HuH-7 (cell line): ENCODE results near the gene DMBX1.

Source experiments
- DNase-seq: peaks from one replicate; pipeline ENCODE4 v3.0.0; 2011; ENCODE audit warnings: low spot score

DMBX1 gene

DNA sequence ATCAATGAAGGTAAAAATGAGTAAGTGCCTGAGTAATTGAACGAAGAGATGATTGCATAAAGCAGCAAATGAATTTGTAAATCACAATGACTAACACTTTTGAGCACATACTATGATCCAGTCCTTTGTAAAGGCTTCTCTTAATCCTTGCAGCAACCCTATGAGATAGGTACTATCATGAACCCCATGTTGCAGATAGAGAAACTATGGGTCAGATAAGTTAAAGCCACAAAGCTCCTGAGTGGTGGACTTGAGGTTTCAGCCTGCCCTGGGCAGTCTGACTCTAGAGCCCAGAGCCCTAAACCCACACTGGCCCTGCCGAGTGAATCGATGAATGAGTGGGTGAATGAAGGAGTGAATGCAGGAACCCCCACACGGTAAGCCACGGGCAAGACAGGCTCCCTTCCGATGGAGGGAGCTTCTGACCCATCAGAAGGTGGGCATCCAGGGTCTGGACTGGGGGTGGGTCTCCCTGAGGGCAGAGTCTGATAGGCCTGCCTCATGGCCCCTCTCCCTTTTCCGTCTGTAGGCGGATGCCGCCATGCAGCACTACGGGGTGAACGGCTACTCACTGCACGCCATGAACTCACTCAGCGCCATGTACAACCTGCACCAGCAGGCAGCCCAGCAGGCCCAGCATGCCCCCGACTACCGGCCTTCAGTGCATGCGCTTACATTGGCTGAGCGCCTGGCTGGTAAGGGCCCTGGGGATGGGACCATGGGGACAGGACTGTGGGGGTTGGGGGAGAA lies 17.0 kb downstream of the DMBX1 start:
- no peak for DNase-seq

DNA sequence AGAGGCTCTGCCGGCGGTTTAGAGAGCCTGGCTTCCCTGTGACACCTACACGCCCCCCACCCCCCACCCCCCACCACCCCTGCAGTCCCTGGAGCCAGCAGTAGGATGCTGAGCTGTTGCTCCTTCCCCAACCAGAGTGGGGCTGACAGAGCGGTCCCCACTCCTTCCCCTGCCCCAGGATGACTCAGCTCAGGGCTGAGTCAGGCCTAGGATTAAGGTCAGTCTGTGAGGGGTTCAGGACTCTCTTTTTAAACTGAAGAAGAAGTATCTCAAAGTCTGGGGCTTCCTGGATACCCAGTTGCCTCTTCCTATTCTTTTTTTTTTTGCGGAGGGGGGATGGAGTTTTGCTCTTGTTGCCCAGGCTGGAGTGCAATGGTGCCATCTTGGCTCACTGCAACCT lies 19.1 kb downstream of the DMBX1 start:
- DNase-seq, result no peak

DNA sequence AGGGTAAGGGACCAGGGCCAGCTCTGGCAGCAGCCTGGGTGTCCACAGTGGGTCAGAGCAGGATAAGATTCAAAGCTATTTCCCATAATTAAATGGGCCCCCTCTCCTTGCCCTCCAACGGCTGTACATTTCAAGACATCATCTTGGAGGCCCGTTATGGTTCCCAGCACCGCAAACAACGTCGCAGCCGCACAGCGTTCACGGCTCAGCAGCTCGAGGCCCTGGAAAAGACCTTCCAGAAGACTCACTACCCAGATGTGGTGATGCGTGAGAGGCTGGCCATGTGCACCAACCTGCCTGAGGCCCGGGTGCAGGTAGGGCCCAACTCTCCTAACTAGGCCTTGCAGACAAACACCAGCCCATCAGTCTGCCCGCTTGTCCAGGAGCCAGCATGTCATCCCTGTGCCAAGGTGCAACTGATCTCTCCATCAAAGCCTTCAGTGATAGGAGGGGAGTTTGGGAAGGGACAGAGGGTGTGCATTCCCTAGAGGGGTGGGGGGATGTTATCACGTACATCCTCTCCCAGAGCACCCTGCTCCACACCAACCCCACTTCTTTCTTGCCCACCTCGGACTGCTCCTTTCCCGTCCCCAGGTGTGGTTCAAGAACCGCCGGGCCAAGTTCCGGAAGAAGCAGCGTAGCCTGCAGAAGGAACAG lies 20.8 kb downstream of the DMBX1 start:
- no peak for DNase-seq

DNA sequence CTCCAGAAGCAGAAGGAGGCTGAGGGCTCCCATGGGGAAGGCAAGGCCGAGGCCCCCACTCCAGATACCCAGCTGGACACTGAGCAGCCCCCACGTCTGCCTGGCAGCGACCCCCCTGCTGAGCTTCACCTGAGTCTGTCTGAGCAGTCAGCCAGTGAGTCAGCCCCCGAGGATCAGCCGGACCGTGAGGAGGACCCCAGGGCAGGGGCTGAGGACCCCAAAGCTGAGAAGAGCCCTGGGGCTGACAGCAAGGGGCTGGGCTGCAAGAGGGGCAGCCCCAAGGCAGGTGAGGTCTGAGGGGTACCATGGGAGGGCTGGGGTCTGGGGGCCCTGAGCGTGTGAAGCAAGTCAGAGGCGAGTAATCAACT lies 21.3 kb downstream of the DMBX1 start:
- DNase-seq, result no peak

DNA sequence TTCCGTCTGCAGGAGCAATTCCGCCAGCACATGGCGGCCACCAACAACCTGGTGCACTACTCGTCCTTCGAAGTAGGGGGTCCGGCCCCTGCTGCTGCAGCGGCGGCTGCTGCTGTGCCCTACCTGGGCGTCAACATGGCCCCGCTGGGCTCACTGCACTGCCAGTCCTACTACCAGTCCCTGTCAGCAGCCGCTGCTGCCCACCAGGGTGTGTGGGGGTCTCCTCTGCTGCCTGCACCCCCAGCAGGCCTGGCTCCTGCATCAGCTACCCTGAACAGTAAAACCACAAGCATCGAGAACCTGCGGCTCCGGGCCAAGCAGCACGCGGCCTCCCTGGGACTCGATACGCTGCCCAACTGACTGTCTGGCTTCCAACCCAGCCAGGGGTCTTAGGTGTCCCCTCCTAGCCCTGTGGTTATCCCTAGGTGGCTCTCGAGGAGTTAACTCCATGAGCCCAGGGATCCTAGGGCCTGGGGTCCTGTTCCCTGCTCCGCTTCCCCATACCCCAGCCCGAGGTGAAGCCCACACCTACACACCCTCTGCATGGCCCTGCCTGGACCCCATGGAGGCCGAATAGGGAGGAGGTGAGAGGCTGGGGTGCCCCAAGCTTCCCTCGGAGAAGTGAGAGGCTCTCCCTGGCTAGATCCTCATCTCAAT lies 22.6 kb downstream of the DMBX1 start:
- no peak for DNase-seq

DNA sequence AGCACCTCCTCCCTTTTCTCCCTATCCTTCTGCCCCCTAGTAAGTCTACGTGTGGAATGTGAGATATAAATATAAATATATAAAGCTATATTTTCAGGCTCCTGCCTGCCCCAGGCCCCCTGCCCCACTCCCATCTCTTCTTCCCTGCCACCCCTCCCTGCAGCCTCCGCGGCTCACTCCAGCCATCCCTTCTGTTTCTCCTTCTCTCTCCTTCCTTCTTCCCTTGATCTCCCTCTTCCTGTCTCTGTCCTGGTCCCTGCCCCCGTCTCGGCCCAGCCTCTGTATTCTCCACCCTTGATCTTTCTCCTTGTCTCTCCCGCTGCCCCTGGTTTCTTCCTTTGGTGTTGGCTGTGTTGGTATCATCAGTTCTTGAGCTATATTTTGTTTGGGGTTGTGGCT lies 23.2 kb downstream of the DMBX1 start:
- no peak for DNase-seq

DNA sequence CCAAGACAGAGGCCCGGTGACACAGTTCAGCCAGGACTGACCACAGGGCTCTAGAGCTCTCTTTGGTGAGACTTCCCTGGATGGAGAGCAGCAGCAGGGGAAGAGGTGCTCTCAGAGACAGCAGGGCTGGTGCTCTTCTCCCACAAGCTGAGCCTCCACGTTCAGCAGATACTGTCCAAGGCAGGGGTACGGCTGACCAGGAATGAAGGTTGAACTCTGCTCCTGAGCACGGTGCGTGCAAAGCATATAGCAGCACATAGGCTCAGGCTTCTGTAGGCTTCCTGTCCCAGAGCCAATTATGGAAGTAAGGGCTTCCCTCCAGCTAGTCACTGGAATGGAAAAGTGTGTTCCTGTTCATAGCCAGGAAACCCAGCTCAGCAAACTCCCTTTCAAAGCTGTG lies 23.9 kb downstream of the DMBX1 start:
- no peak for DNase-seq

DNA sequence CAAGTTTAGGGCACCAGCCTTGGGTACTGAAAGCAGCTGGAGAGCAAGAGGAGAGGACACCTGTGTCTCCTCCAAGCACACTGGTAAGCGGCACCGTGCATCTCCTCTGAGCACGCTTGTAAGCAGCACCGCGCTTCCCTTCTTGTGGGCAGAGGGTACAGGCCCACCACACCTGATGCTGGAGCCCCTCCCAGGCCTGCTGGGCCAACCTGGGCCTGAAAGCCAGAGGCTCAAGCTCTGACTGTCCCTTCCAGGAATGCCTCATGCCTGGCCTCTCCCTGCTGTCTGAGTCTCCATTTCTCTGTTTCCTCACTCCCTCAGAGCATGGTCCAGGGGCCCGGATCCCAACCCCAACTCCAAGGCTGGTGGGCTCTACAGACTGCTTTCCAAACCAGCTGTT lies 25.9 kb downstream of the DMBX1 start:
- DNase-seq, result no peak

DNA sequence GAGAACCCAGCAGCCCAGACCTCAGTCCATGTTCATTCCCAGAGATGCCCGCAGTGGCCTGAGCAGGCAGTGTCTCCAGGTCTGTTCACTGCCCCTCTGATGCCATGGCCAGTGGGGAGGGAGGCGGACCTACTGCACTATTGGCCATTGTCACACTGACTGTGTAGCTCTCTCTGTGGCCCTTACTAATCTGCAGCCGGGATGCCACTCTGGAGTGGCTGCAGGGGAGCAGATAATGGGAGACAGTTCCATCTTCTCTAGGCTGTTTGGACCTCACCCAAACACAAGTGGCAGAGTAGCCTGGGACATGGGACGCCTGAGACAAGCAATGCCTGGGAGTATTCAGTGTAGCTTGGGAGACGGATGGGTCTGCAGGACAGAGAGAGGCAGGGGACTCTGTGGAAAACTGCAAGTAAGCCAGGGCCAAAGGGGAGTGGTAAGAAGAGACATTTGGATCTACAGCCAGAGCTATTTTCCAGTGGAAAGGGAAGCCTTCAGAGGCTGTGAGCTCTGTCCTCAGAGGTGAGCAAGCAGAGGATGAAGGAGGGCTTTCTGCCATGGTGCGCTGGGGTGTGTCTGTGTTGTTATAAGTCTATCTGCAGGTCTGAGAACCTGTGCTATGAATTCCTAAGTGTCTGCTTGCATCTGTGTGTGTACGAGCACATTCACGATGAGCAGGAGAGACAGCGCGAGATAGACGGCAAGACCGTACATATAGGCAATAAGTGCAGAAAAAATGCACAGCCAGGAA lies 26.7 kb downstream of the DMBX1 start:
- no peak for DNase-seq

DNA sequence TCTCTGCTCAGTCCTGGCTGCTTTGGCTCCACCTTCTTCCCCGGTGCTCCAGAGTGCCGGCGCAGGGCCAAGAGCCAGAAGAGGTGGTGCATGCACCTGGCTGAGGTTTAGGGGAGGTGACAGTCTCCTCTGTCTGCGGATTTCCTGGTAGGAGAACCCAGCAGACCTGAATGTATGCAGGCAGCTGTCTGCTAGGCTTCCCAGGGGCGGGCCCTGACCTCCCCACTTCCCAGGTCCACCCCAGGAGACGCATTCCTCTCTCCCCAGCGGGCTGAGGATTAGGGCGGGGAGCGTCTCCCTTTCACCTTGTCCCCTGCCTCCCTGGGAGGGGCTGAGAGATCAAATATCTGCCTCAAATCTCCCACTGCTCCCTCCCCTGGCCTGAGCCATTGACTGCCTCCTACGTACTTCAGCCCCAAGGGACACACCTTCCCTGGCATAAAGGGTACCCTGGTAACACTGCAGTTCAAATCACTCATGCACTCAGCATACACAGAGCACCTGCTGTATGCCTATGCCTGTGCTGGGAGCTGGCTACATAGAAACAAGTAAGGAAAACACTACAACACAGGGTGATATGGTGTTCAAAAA lies 27.5 kb downstream of the DMBX1 start:
- no peak for DNase-seq

DNA sequence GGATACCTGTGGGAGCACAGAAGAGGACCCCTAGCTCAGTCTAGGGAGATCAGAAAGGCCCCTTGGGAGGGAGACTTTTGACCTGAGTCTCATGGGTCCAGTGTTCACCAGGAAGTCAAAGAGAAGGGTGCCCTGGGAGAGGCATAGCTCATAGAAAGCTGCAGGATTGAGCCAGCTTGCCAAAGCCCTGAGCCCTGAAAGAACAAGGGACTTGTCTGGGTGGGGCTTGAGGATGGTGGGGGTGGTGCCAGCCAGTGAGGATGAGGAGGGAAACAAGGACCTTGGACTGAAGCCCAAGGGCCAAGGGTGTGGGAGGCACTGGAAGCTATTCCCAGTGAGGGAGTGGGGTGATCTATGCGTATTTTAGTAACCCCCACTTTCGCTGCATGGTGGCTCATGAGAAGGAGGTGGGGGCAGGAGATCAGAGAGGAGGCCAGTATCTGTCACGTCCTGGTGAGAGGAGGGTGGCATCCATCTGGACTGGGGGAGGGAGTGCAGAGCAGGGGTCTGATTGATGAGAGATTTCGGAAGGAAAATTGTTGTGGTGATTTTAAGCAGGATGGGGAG lies 28.4 kb downstream of the DMBX1 start:
- DNase-seq, result no peak

DNA sequence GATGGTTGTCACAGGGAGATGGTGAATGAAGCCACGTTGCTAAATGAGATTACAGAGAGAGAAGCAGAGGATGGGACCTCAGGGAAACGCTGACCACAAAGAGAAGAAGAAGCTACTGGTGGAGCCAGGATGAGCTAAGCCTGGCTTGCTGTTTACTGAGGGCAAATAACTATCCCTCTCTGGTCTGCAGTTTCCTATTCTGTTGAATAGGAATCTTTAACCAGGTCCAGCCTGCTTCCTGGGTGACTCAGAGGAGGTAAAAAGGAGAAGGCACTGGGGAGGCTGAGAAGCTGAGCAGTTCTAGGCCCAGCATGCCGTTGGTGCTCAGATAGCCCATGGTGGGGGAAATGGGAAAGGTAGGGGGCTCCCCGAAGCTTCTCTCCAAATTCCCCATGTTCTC lies 29.6 kb downstream of the DMBX1 start:
- DNase-seq, result no peak

DNA sequence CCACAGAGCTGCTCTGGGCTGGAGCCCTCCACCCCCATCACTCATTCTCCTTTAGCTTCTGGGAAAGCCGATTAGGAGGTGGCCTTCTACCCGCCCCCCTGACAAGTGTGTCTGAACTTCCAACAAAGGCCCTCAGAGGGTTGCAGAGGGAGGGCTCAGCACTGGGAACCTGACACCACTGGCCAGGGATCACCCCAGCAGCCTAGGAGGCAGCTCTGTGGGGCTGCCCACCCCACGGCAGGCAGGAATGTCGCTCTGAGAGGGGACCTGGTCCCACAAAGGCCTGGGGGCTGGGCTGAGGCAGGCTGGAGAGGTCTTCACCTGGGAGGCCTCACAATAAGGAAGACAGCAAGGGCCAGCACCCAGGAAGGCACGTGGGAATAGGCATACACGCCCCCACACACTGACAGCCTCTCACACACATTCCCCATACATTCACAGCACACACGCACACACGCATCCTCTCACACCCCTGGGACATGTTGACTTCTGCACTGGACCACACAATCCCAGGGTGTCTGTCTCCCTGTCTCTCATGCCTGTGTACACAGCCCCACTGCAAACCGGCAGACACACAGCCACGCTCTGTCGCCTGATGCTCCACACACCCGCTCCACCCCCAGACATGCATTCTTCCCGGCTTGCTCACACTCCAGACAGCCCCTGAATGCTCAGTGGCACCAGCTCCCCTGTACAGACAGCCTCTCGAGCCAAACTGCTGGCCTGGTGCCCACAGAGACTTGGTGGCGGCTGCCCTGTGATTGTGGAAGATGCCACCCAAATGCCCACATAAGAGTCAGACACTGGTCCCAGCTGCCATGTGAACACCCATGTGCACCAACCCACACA lies 30.7 kb downstream of the DMBX1 start:
- no peak for DNase-seq

DNA sequence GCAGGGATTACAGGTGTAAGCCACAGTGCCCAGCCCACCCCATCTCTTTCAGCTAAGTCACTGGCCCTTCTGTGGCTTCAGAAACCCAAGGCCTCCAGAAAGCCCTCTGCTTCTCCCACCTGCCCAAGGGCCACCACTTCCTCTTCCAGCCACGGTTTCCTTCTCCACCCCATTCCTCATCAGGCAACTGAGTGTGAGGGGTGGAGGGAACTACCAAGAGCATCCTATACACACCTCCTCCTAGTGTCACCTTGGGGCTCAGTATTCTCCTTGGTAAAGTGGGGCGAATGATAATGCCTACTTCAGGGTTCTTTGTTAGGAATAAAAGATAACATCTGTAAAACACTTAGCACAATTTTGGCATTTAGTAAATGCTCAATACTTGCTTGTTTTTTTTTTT lies 31.8 kb downstream of the DMBX1 start:
- no peak for DNase-seq

DNA sequence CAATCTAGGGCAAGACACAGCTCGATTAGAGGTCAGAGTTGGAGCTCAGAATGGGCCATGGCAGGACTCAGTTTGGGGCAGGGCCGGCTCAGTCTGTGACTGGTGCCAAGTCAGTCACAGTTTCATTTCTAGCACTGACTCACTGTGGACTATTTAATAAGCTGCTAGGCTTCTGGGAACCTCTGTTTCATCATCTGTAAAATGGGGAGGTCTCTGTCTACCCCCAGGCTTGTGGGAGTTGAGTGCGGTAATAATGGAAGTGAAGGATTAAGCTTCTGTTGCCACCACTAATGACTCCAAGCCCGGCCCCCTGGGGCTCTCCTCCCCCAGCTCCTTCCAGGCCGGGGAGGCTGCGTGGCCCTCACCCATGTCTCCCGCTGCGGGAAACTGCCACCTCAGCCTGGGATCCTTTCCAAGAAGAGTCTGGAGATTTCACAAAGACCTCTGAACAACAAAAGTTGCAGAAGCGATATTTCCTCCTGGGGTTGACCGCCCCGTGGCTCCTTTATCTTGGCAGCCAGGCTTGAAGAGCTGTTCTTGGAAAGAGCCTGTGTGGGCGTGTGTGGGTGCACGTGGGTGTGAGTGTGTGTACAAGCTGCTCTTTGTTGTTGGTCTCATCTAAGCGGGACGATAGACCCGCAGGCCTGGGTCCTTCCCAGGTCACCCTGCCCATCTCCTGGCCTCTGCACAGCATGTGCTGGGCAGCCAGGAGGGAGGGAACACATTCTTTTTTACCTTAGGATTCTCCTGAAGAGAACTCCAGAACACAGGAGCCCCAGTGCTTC lies 32.7 kb downstream of the DMBX1 start:
- no peak for DNase-seq

DNA sequence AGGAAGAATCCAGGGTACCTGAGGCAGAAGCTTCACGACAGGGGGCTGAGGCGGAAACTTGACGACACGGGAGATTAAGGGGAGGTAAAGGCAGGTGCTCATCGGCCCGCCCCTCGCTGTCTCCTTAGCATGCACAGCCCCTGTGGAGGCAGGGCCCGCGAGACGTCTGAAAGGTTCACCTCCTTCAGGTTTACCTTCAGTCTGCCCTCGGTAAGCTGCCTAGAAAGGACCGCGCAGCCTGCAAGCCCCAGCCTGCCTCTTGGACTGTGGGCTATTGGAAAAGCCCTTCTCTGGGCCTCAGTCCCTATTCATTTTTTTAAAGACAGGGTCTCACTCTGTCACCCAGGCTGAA lies 33.3 kb downstream of the DMBX1 start:
- DNase-seq, result no peak

DNA sequence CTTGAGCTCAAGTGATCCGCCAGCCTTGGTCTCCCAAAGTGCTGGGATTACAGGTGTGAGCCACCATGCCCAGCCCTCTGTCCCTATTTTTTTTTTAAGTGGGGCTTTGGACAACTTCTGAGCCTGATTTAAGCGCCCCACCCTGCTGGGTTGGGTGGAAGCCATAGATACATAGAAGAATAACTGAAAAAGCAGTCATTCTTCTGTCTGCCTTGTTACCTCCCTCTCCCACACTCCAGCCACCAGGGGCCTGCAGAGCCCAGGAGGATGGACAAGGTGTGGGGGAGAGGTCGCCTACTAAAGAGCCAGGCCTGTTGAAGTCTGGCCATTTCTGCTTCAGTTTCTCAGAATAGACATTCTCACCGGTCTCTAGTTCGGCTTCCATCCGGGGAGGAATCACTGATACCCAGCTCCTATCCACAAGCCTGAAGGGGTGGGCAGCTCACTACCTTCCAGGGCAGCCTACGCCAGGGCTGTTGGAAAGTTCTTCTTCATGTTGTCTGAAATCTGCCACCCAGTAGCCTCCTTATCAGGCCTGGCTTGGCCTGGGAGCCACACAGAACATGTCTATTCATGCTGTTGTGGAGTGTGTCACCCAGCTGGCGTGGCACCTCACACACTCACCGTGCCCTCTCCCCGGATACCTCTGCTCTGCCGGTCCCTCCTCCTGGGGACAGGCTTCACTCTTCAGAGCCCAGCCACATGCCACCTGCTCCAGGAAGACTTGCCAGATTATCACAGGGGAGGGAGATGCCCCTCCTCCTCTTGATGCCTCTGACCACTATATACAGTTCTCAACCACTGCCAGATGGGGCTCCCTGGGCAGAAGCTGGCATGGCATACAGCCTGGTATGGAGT lies 34.1 kb downstream of the DMBX1 start:
- no peak for DNase-seq

DNA sequence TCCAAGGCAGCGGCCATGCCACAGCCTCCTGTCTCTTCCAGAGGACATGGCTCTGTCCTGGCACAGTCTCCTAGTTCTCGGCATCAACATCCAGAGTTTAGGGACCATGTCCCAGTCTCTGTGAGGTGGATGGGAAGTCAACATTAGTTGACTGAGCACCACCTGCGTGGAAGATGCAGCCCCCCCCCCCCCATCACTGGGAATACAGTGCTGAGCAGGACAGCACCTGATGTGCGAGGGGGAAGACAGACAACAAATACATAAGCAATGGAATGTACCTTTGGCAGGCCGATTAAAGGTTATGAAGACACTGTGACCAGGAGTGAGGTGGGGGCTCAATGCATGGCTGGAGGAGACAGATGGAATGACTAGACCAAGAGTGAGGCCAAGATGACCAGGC lies 35.2 kb downstream of the DMBX1 start:
- no peak for DNase-seq

DNA sequence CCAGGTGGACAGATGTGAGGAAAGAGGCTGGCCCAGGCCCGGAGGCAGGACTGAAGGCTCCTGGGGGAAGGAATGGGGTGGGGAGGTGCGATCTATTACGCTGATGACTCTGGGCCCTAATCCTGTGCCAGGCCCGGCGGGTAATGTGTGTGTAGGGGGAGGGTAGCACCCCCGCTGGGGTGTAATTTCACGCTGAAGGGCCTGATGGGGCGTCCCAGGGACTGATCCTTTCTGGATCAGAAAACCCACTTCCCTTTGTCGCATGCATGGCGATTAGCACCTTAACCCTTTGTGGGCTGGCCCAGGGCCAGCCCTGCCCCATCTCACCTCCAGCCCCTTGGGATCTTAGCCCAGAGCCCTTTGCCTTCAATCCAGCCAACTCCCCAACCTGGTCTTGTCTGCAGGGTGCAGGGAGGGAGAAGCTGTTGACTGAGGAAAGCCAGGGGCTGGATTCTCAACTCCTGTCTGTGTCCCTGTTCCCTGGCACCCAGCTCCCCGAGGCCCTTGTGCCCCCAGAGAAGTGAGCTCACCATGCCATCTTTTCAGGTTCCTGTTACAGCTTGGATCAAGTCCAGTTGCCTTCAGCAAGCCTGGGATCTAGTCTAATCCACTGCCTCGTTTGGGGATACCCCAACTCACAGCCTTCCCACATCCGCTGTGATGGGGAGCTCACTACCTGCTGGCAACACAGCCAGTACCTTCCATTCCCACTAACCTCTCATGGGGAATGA lies 35.8 kb downstream of the DMBX1 start:
- DNase-seq, result no peak
